ENCODE results near the gene SPAG9.

The SPAG9 gene

DNA sequence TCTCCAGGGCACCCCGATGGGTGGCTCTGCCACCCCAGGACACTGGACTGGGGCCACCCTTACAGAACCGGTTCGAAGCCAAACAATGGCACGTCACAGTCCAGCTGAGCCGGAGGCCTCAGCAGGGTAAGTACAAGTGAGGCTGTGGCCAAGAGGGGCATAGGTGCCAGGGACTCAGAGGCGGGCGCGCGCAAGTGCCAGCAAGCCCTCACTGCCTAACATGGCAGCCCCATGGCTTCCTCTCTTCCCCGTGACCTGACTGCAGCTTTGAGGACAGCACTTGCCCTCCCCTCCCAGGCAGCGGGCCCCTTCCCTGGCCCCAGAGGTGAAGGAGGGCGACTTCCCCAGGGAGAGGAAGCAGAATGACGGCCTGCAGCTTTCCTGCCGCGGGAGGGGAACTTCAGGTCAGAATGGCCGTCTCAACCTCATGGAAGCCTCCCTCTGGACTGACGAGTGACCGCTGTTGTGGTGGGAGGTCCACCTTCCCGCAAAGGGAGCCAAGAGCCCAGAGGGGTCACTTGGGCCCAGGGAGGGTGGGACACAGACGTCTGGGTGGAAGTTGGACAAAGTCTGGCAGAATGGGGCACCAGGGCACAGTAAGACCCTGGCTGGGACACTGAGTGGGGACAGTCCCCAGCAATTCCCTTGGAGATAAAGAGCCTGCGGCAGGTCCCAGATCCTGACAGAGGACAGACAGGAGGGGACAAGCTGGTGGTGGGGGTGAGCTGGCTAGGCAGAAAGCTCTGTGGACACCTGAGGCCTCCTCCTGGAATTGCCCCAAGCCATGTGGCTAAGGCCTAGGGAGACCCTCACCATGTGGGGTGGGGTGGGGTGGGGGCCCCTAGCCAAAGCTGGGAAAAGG, 202.4 kb downstream of the SPAG9 start:
- DNase-seq (ENCODE audit: low spot score), result no peak

DNA sequence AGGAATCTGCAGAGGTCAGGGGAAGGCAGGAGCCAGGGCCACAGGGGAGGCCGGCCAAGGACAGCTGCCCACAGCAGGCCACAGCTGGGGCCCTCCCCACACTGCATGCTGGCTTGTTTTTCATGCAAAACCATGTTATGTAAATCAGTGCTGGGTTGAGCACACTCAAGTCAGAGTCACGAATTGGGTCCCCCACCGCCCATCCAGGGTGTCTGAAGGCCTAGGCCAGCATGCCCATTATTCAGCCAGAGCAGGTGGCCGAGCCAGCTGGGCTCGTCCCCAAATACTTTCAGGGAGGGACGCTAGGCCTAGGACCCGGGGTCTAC, 203.3 kb downstream of the SPAG9 start:
- DNase-seq (ENCODE audit: low spot score), result no peak

DNA sequence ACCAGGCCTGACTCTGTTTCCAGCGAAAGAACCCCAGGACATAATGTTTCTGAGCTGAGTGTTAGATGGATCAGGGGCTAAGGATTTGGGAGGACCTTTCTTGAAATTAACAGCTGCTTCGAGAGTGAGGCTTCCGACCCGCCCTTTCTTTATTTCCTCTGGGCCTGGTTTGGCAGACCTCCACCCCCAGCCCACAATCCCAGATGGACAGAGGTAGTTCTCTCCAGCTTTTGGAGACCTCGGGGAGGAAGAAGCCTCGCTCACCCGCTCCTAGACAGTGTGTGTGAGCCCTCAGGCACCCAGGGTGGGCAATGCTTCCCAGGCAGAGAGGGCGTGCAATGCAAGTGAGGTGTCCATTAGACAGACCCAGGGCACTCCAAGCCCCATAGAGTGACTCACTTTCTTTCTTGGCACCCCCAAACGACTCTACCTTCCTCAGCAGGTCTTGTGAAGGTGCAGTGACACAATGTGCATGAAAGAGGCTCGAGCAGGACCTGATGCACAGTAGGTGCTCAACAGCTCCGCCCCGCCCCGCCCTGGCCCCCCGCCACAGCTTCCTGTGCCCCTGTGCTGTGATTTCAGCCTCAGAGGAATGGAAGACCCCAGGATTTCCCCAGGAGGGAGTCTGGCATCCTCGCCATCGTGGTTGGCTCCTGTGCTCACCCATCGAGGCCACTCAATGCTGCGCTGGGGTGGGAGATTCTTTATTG, 203.8 kb downstream of the SPAG9 start:
- peak; percentile 46 for DNase-seq (ENCODE audit: low spot score)

DNA sequence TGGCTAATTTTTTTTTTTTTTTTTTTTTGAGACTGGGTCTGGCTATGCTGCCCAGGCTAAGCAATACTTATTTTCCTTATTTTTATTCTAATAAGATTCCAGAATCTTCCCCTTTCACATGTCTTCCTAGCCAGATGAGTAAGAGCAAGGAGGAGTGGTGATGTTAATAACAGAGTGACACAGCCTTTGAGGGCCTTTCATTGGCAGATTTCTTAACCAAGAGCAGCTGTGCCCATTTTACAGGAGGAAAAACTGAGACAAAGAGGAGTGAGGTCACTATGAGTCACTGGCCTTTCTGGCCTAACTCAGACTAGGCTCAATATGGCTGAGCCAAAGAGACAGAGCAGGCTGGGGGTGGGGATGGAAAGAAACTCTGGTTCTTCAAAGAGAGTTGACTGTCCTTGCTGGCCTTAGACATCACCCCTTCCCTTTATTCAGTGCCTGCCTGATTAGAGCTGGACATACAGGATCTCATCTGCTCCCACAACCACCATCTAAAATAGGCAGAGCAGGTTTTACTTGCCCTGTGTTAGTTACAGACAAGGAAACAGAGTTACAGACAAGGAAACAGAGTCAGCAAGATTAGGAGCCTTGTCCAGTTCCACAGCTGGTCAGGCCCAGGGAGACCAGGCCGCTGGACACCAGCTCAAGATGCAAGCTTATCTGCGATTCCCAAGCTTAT, 204.5 kb downstream of the SPAG9 start:
- no peak for DNase-seq (ENCODE audit: low spot score)

DNA sequence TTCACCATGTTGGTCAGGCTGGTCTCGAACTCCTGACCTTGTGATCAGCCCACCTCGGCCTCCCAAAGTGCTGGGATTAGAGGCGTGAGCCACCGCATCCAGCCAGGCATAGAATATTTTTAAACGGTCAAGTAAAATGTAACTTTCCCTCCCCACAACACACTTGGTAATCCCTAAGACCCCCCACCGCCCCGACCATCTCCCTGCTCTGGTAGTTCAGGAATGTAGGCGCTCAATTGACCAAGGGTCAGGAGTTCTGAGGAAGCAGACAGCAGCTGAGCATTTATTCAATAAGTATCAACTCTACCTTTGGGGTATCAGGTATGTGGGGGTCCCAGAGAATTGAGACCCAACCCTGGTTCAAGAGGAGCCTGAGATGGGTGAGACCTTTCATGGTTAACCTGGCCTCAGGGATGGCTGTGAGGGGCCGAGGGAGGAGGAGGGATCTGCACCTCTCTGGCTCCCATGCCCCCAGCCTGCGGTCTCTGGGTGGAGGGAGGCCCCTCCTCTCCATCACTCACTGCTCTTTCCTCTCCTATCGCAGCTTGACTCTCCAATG, 206.1 kb downstream of the SPAG9 start:
- DNase-seq (ENCODE audit: low spot score), result no peak

DNA sequence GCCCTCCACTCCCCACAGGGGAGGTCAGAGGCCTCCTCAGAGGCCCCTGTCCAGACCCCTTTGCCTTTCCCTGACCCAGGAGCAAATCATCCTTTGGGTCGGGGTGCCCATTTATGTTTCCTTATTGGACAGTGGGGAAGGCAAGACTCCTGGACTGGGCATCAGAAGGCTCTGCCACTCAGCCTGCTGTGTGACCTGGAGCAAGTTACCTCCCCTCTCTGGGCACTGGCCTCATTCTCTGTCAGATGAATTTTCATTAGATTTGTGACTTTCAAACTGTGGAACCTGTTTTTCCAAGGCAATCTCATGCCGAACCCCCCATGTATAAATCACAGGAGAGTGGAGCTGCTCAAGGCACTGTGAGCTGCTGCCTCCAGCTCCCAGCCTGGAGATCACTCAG, 207.5 kb downstream of the SPAG9 start:
- no peak for DNase-seq (ENCODE audit: low spot score)
